Stimulated activated effector memory CD8-positive, alpha-beta T cell treated with anti-CD3 and anti-CD28 coated beads, Interleukin-12 subunit alpha, Interleukin-12 subunit beta, amount 100 ng/mL, for 72 hours (primary cell): Measurements from ENCODE around the gene TNFRSF8.

Source experiments
- ATAC-seq: fragments of 150-1000 bp; cut with Tn5 transposase; 2 replicates; pipeline ENCODE4 v1.10.0; 2021
- DNase-seq, 2 donors: peaks; one replicate each; pipeline ENCODE4 v3.0.0; 2021 to 2022; ENCODE audit warnings: low spot score in 2 of 2
- H3K27ac Mint-ChIP-seq: one replicate; pipeline ENCODE4 v1.8.0; 2022; ENCODE audit warnings: mild to moderate bottlenecking, mixed read lengths
- H3K36me3 Mint-ChIP-seq: one replicate; pipeline ENCODE4 v1.8.0; 2022; ENCODE audit warnings: mild to moderate bottlenecking, mixed read lengths
- H3K4me1 Mint-ChIP-seq: one replicate; pipeline ENCODE4 v1.8.0; 2022; ENCODE audit warnings: mixed read lengths
- H3K4me3 Mint-ChIP-seq: one replicate; pipeline ENCODE4 v1.8.0; 2022; ENCODE audit warnings: mild to moderate bottlenecking, mixed read lengths
- H3K9me3 Mint-ChIP-seq: one replicate; pipeline ENCODE4 v1.8.0; 2022; ENCODE audit warnings: mixed read lengths

Gene TNFRSF8

GRCh38 chr1:12142891-12143630, 80.0 kb downstream of the TNFRSF8 start:
- DNase-seq (no peak), ATAC-seq (no peak)
- Mint-ChIP-seq H3K27ac (peak overlapping the region; percentile 86), H3K4me1 (peaks cover 44% of the 10 kb centered on the region), H3K4me3 (peak overlapping the region; percentile 13), H3K36me3 (peaks cover 18% of the 10 kb centered on the region), H3K9me3 (no peaks in the 10 kb centered on the region)

- Mint-ChIP-seq H3K27ac (peak overlapping the region; percentile 86), H3K4me1 (peaks cover 49% of the 10 kb centered on the region), H3K9me3 (no peaks in the 10 kb centered on the region), H3K4me3 (peak overlapping the region; percentile 13), H3K36me3 (peaks cover 18% of the 10 kb centered on the region)
- ATAC-seq (peak; percentile 6), DNase-seq (no peak)
Observed at GRCh38 chr1:12143631-12144155, 80.6 kb downstream of the TNFRSF8 start.

GRCh38 chr1:12144236-12144635, 81.1 kb downstream of the TNFRSF8 start:
- ATAC-seq = no peak
- peaks cover 54% of the 10 kb centered on the region for H3K4me1 Mint-ChIP-seq
- H3K4me3 Mint-ChIP-seq = no peak overlapping the region

GRCh38 chr1:12144969-12145368, 81.9 kb downstream of the TNFRSF8 start:
- ATAC-seq (no peak), DNase-seq (no peak)
- Mint-ChIP-seq H3K9me3 (peaks cover 2% of the 10 kb centered on the region), H3K4me1 (peaks cover 62% of the 10 kb centered on the region), H3K4me3 (no peak overlapping the region), H3K36me3 (peaks cover 25% of the 10 kb centered on the region), H3K27ac (peak overlapping the region; percentile 69)

More at GRCh38 chr1:12144236-12144635, 81.1 kb downstream of the TNFRSF8 start:
- peaks cover 22% of the 10 kb centered on the region for H3K36me3 Mint-ChIP-seq
- H3K9me3 Mint-ChIP-seq = no peaks in the 10 kb centered on the region
- peak overlapping the region; percentile 86 for H3K27ac Mint-ChIP-seq
- no peak for DNase-seq

- Mint-ChIP-seq H3K27ac (peak overlapping the region; percentile 90), H3K4me3 (no peak overlapping the region), H3K4me1 (peaks cover 70% of the 10 kb centered on the region), H3K36me3 (peaks cover 25% of the 10 kb centered on the region), H3K9me3 (peaks cover 2% of the 10 kb centered on the region)
- DNase-seq (no peak), ATAC-seq (no peak)
Observed at GRCh38 chr1:12145616-12146342, 82.7 kb downstream of the TNFRSF8 start.

- Mint-ChIP-seq H3K4me1 (peaks cover 72% of the 10 kb centered on the region), H3K9me3 (peaks cover 2% of the 10 kb centered on the region), H3K27ac (peak overlapping the region; percentile 90), H3K4me3 (peak overlapping the region; percentile 27), H3K36me3 (peaks cover 30% of the 10 kb centered on the region)
- ATAC-seq (no peak), DNase-seq (no peak)
Observed at GRCh38 chr1:12146343-12147112, 83.4 kb downstream of the TNFRSF8 start.

GRCh38 chr1:12147201-12147701, 84.1 kb downstream of the TNFRSF8 start:
- ATAC-seq = no peak
- peaks cover 79% of the 10 kb centered on the region for H3K4me1 Mint-ChIP-seq
- peaks cover 2% of the 10 kb centered on the region for H3K9me3 Mint-ChIP-seq
- peaks cover 37% of the 10 kb centered on the region for H3K36me3 Mint-ChIP-seq
- H3K4me3 Mint-ChIP-seq = peak overlapping the region; percentile 27
- peak overlapping the region; percentile 90 for H3K27ac Mint-ChIP-seq
- DNase-seq = no peak

- H3K27ac Mint-ChIP-seq = peak overlapping the region; percentile 90
- peaks cover 2% of the 10 kb centered on the region for H3K9me3 Mint-ChIP-seq
- DNase-seq (no peak), ATAC-seq (no peak)
- peaks cover 85% of the 10 kb centered on the region for H3K4me1 Mint-ChIP-seq
- peak overlapping the region; percentile 64 for H3K4me3 Mint-ChIP-seq
- peaks cover 41% of the 10 kb centered on the region for H3K36me3 Mint-ChIP-seq
Observed at GRCh38 chr1:12148160-12148957, 85.3 kb downstream of the TNFRSF8 start.

- DNase-seq (no peak), ATAC-seq (no peak)
- H3K36me3 Mint-ChIP-seq = peaks cover 34% of the 10 kb centered on the region
- peak overlapping the region; percentile 90 for H3K27ac Mint-ChIP-seq
- H3K4me1 Mint-ChIP-seq = peaks cover 84% of the 10 kb centered on the region
- peaks cover 2% of the 10 kb centered on the region for H3K9me3 Mint-ChIP-seq
- peak overlapping the region; percentile 64 for H3K4me3 Mint-ChIP-seq
Observed at GRCh38 chr1:12148958-12149790, 86.1 kb downstream of the TNFRSF8 start.

- Mint-ChIP-seq H3K4me3 (peak overlapping the region; percentile 64), H3K36me3 (peaks cover 34% of the 10 kb centered on the region), H3K27ac (peak overlapping the region; percentile 90), H3K9me3 (peaks cover 2% of the 10 kb centered on the region), H3K4me1 (peaks cover 86% of the 10 kb centered on the region)
- ATAC-seq (no peak), DNase-seq (no peak)
Observed at GRCh38 chr1:12149791-12150175, 86.7 kb downstream of the TNFRSF8 start.

- ATAC-seq (peak; percentile 81), DNase-seq (no peak)
- H3K4me3 Mint-ChIP-seq = peak overlapping the region; percentile 64
- peaks cover 34% of the 10 kb centered on the region for H3K36me3 Mint-ChIP-seq
- H3K27ac Mint-ChIP-seq = peak overlapping the region; percentile 90
- peaks cover 2% of the 10 kb centered on the region for H3K9me3 Mint-ChIP-seq
- peaks cover 89% of the 10 kb centered on the region for H3K4me1 Mint-ChIP-seq
Observed at GRCh38 chr1:12150456-12151200, 87.5 kb downstream of the TNFRSF8 start.

- DNase-seq = no peak
- peak overlapping the region; percentile 64 for H3K4me3 Mint-ChIP-seq
- peak overlapping the region; percentile 90 for H3K27ac Mint-ChIP-seq
- no peak for ATAC-seq
- peaks cover 2% of the 10 kb centered on the region for H3K9me3 Mint-ChIP-seq
- peaks cover 33% of the 10 kb centered on the region for H3K36me3 Mint-ChIP-seq
- H3K4me1 Mint-ChIP-seq = peaks cover 92% of the 10 kb centered on the region
Observed at GRCh38 chr1:12151465-12151864, 88.4 kb downstream of the TNFRSF8 start.
